ENCODE results near the gene C1D. TPM values are rescaled to one million over a fixed set of nuclear protein-coding genes. Genes with fewer than 3 reads are reported as not detected.

Gene C1D
- total RNA-seq, 1 donor from 2014 or later: 24.1 TPM

- intact Hi-C loops (cut with micrococcal nuclease): loop anchor here (10.0 kb wide), 1 partner anchor 665 kb away; the partner anchor contains the start of gene ETAA1
Observed at GRCh38 chr2:68059784-68060525, 2.8 kb downstream of the C1D start.

GRCh38 chr2:68057658-68058396, 5.0 kb downstream of the C1D start:
- intact Hi-C loops (cut with micrococcal nuclease): no loop called here

DNA sequence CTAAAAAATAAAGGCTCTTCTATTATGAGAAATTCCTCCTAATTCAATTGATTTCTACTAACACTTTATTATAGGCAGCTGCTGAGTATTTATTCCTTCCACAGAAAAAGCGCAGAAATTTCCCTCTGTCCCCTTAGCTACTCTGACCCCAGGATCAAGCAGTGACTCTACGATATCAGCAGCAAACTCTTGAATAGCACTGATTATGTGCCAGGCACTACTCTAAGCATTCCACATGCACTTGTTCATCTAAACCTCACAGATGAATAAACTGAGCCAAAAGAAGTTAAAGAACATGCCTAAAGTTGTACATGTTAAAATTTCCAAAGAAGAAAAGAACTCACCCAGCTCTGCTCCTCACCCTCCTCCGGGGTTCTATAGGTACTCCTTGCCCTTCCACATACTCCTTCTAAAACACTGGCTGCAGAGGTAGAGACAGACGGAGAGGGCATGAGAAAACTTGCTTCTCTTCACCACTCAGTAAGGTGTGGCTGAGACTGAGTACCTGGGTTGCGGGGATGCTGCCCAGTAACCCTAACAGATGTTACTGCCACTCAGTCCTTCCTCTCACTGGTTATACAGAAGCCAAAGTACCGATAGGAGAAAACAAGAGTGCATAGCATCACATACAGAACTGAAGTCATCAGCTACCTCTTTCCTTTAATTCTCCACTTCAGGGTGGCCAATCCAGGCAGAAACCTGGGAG, 9.9 kb downstream of the C1D start:
- intact Hi-C loops (cut with micrococcal nuclease): no loop called here

GRCh38 chr2:68050353-68050752, 12.5 kb downstream of the C1D start:
- intact Hi-C loops (cut with micrococcal nuclease): no loop called here

GRCh38 chr2:68046642-68047240, 16.1 kb downstream of the C1D start:
- intact Hi-C loops (cut with micrococcal nuclease): no loop called here

GRCh38 chr2:68046224-68046623, 16.6 kb downstream of the C1D start:
- intact Hi-C loops (cut with micrococcal nuclease): no loop called here

DNA sequence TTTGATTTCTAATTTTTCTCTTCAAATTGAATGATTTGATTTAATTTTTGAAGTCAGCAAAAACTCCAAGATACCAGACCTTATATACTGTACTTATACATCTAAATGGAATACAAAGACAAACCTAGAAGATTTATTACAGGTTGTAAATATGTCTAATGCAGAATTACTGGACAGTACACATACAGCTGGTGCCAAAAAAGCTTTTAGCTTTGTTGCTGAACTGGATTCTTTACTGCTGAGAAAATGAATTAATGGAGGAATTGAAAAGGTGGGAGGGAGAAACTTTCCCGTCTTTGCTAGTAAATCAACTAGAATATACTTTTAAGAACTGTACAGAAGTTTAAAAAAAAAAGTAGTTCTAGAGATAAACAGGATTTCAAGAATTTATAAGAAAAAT, 17.5 kb downstream of the C1D start:
- intact Hi-C loops (cut with micrococcal nuclease): no loop called here

GRCh38 chr2:68044099-68044498, 18.7 kb downstream of the C1D start:
- intact Hi-C loops (cut with micrococcal nuclease): no loop called here

DNA sequence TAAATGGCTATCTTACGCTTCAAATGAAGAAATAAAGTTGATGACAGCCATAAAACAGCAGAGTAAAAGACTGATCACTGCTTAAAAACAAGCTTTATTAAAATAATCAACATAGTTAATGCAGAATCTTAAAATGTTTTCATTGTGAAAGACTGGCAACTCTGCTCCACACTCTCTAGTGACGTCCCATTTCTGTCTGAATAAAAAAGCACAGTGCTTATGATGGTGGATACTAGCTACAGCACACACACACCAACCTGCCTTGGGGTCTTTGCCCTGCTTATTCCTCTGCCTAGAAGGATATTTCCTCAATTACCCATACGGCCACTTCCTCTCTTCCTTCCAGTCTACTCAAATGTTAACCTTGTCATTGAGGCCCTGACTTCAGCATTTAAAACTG, 19.1 kb downstream of the C1D start:
- intact Hi-C loops (cut with micrococcal nuclease): no loop called here

GRCh38 chr2:68043032-68043431, 19.8 kb downstream of the C1D start:
- intact Hi-C loops (cut with micrococcal nuclease): no loop called here

DNA sequence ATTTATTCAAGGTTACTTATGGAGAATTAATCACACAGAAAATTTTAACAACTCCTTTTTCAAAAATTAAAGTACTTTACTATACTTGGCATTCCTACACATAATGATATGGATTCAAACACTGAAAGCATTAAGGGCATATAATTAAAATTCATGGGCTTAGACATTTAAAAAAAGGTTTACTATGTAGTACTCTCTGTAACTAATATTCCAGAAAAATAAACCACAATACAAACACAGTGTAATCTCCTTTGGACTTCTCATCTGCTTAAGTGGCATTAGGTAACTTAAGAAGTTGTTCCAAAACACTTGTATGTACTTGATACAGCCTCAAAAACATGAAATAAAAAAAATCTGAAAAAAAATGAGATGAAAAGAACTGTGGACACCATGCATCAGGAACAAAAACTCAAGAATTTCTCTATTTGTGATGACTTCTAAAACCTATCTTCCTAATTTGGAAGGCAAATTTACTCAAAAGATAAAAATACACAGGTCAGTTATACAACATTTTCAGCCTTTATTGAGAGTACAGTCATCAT, 21.0 kb downstream of the C1D start:
- intact Hi-C loops (cut with micrococcal nuclease): no loop called here

DNA sequence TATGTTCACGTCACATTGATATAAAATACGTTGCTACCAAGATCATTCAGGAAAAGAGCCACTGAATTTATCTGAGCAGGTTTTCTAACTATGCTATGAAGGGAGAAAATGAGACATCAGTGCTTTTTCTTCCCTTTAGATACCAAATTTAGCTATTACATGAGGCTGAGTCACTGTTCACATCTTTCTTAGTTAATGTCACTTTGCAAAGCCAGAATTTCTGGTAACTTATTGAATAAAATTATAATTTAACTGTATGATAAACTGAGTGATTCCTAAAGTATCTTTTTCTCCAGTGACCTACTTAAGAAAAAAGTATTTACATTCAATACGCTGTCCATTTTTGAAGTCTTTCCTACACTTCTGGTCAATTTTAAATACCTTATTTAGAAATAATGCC, 22.7 kb downstream of the C1D start:
- intact Hi-C loops (cut with micrococcal nuclease): no loop called here

GRCh38 chr2:68039317-68039716, 23.5 kb downstream of the C1D start:
- intact Hi-C loops (cut with micrococcal nuclease): no loop called here

DNA sequence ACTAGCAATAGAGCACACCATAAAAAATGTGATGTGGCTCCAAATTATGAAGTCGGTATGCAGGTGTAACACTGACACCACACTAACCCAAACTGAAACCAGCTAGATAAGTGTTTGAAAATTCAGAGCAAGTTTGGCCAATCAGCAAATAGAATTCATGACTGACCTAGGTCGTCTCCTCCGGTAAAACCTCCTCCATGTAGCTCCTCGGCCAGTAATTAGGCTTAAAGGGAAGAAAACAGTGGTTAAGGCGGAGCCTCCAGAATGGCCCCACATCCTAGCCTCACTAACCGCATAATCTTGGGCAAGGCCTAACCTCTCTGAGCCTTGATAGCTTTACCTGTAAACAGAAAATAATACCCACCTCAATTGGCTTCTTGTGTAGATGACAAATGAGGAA, 30.1 kb downstream of the C1D start:
- intact Hi-C loops (cut with micrococcal nuclease): no loop called here

DNA sequence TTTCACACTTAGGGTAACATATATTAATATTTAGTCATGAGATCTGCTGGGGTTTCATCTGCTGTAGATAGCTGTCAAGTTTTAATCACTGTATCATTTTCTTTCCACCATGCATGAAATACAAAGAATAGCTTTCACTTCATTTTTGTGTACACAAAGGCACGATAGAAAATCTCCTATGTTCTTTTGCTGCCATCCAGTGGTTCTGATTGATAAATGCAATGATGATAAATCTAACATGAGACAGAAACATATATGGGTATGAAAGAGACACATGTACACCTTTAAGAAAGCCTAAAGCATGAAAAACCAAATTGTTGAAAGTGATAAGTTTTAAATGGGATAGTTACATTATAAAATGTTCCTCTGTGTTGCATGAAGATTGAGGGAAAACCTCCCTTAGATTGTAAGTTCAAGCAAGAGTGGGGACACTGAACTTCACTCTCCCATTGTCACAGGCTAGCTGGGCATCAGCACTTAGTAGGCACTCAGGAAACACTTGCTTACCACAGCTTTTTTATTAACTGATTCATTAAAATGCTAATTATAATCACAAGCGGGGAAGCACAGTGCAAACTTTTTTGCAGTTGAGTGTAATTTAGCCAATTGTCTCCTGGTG, 31.2 kb downstream of the C1D start:
- intact Hi-C loops (cut with micrococcal nuclease): no loop called here

GRCh38 chr2:68031043-68031442, 31.8 kb downstream of the C1D start:
- intact Hi-C loops (cut with micrococcal nuclease): no loop called here

DNA sequence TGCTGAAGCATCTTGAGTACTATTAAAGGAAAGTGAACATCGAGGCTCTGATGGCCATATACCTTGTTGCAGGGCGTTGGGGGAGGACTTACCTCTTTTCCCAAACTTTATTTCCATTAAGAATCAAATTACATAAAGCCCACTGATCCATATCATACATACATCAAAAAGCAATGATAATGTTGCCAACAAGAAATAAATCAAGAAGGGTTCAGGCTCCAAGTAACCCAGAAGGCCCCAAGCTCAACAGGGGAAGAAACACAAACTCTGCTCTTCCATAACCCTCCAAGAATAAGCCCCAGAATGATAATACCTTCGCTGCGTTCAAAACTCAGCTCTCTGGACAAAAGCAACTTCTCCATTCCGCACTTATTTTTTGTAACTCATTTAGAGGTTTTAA, 32.3 kb downstream of the C1D start:
- intact Hi-C loops (cut with micrococcal nuclease): no loop called here

DNA sequence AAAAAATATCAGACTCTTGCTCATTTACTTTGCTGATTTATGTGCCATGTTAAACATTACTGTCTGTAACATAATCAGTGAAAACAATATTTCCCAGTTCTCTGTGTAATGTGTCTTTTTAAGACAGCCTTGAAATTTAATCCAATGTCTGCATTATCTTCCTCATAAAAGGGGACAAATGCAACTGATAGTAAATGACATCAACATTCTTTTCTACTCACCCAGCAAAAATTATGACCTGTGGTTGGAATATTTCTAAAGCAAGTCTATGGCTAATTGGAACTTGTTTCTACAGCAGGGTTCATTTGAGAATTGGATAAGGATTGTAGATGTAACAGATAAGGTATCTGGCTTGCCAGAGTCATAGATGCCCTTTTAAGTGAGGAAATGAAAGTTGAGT, 34.8 kb downstream of the C1D start:
- intact Hi-C loops (cut with micrococcal nuclease): no loop called here

DNA sequence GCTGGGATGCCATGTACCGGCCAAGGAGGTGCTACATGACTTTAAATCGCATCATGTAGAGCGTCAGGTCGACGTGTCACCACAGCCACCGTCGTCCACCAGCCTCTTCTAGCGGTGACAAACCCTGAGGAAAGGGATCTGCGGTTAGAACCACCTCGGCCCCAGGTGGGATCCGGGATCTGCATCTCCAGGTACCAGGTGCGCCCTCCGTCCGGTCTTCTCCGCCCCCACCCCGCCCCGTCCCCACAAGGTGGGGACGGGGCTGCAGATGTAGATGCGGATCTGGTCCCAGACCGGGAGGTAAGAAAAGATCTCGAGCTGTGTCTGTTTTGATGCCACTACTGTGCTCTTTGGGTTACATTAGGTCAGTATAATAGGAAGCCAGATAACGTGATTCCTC, 38.4 kb downstream of the C1D start:
- intact Hi-C loops (cut with micrococcal nuclease): no loop called here

DNA sequence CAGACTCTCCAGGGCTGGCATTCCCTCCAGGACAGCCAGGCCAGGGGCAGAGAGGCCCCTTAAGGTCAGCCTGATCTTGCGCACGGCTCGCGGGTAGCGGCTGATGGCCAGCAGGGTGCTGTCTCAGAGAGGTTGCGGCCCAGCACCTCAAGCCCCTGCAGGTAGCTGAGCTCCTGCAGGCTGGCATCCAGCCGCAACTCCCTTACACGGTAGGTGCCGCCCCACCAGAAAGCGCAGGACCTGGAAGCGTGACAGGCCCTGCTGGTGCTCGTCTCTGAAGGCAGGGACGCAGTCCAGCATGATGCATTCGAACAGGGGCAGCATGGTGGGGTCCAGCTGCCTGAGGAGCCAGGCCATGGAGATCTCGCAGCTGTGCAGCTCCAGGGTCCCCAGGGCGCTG, 38.9 kb downstream of the C1D start:
- intact Hi-C loops (cut with micrococcal nuclease): no loop called here

- intact Hi-C loops (cut with micrococcal nuclease): no loop called here
Observed at GRCh38 chr2:68018727-68019126, 44.1 kb downstream of the C1D start.
